Trophoblast cell (in vitro differentiated cells and primary cell): ENCODE data around the gene SDHA.
"Not testable (repeated sequence)": the region's sequence is repeated elsewhere in the genome, so short reads cannot be mapped to it uniquely, and the experiment has no call there.

Experiments
- DNase-seq, 2 donors: peaks; one replicate each; pipeline ENCODE4 v3.0.0-alpha.2; 2016
- H2AFZ ChIP-seq: 2 replicates; pipeline ENCODE4 v1.6.1; 2013; ENCODE audit warnings: low read length, moderate library complexity, mild to moderate bottlenecking; ENCODE audit not compliant: insufficient read depth, poor library complexity
- H2AK5ac ChIP-seq: 2 replicates; pipeline ENCODE4 v1.6.1; 2013; ENCODE audit warnings: mild to moderate bottlenecking, low read length
- H2BK120ac ChIP-seq: 2 replicates; pipeline ENCODE4 v1.6.1; 2013; ENCODE audit warnings: low read length, mild to moderate bottlenecking, moderate library complexity; ENCODE audit not compliant: insufficient read depth, poor library complexity
- H2BK12ac ChIP-seq: 2 replicates; pipeline ENCODE4 v1.6.1; 2013; ENCODE audit warnings: mild to moderate bottlenecking, low read length, moderate library complexity
- H2BK5ac ChIP-seq: 2 replicates; pipeline ENCODE4 v1.6.1; 2013; ENCODE audit warnings: low read length, low read depth, moderate library complexity, mild to moderate bottlenecking; ENCODE audit not compliant: poor library complexity
- H3K14ac ChIP-seq: 2 replicates; pipeline ENCODE4 v1.6.1; 2013; ENCODE audit warnings: mild to moderate bottlenecking, low read length
- H3K18ac ChIP-seq: 2 replicates; pipeline ENCODE4 v1.6.1; 2013; ENCODE audit warnings: mild to moderate bottlenecking, low read length
- H3K23ac ChIP-seq: 2 replicates; pipeline ENCODE4 v1.6.1; 2013; ENCODE audit warnings: low read length
- H3K27ac ChIP-seq: 2 replicates; pipeline ENCODE4 v1.5.1; 2013; ENCODE audit warnings: low read depth, mild to moderate bottlenecking, inconsistent platforms, low read length, moderate library complexity
- H3K27me3 ChIP-seq: 2 replicates; pipeline ENCODE4 v1.6.1; 2013; ENCODE audit warnings: inconsistent platforms, mild to moderate bottlenecking, low read length, moderate library complexity; ENCODE audit not compliant: insufficient read depth
- H3K36me3 ChIP-seq, 2 experiments: 1 replicate in 1 of 2; 2 replicates in 1 of 2; pipeline ENCODE4 v1.6.1; 2013; ENCODE audit warnings: low read length in 2 of 2, mild to moderate bottlenecking in 2 of 2, moderate library complexity in 1 of 2; ENCODE audit not compliant: insufficient read depth in 2 of 2, control insufficient read depth in 1 of 2
- H3K4ac ChIP-seq: 2 replicates; pipeline ENCODE4 v1.6.1; 2013; ENCODE audit warnings: low read depth, mild to moderate bottlenecking, low read length, moderate library complexity
- H3K4me1 ChIP-seq, 2 experiments: 1 replicate in 1 of 2; 2 replicates in 1 of 2; pipeline ENCODE4 v1.6.1; 2013; ENCODE audit warnings: low read length in 2 of 2, mild to moderate bottlenecking in 2 of 2, moderate library complexity in 1 of 2; ENCODE audit not compliant: insufficient read depth in 2 of 2, control insufficient read depth in 1 of 2
- H3K4me2 ChIP-seq: 2 replicates; pipeline ENCODE4 v1.6.1; 2013; ENCODE audit warnings: inconsistent platforms, mild to moderate bottlenecking, low read length, moderate library complexity
- H3K4me3 ChIP-seq: 2 replicates; pipeline ENCODE4 v1.5.1; 2013; ENCODE audit warnings: mild to moderate bottlenecking, low read depth, low read length, inconsistent platforms
- H3K79me1 ChIP-seq: one replicate; pipeline ENCODE4 v1.6.1; 2013; ENCODE audit warnings: low read length
- H3K79me2 ChIP-seq: 2 replicates; pipeline ENCODE4 v1.6.1; 2013; ENCODE audit warnings: low read length, mild to moderate bottlenecking; ENCODE audit not compliant: control insufficient read depth, insufficient read depth, poor library complexity
- H3K9ac ChIP-seq: 2 replicates; pipeline ENCODE4 v1.6.1; 2013; ENCODE audit warnings: mild to moderate bottlenecking, low read length
- H3K9me3 ChIP-seq: 2 replicates; pipeline ENCODE4 v1.6.1; 2013; ENCODE audit warnings: low read depth, mild to moderate bottlenecking, control low read depth, inconsistent platforms, low read length; ENCODE audit not compliant: insufficient read depth
- H4K12ac ChIP-seq: 2 replicates; pipeline ENCODE4 v1.6.1; 2013; ENCODE audit warnings: low read depth, mild to moderate bottlenecking, low read length, moderate library complexity
- H4K8ac ChIP-seq: 2 replicates; pipeline ENCODE4 v1.6.1; 2013; ENCODE audit warnings: low read depth, mild to moderate bottlenecking, low read length, moderate library complexity
- H4K91ac ChIP-seq: one replicate; pipeline ENCODE4 v1.6.1; 2013; ENCODE audit warnings: low read depth, mild to moderate bottlenecking, low read length, moderate library complexity
- WGBS: extraction: QIAGEN DNeasy Blood & Tissue Kit; methylation state at CpG from one replicate; pipeline ENCODE4 v1.1.7; 2013; ENCODE audit warnings: missing lambda C conversion rate; ENCODE audit not compliant: insufficient read length, insufficient coverage; ENCODE audit errors: extremely low coverage; 5-methylcytosine and 5-hydroxymethylcytosine counted together

SDHA gene

DNA sequence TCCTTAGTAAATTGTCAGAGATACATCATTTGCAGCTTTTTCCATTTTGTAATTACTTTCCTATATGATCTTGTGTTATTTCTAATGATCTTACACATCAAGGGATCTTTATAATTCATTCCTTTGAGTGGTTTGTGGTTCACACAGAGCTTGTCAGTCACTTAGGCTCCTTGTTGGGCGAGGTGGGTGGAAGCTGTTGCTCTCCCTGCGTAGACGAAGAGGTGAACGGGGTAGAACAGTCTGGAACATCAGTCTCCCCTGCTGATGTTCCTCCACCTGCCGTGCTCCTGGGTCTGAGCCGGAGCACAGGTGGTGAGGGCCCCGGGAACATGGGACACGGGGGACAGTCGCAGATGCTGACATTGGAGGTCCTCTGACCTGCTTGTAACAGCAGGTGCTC, 17.4 kb downstream of the SDHA start:
- WGBS: no CpG with 5 or more reads among the region's 9 CpGs
- not testable (repeated sequence) for H3K79me1 ChIP-seq, H3K4me3 ChIP-seq, H3K9me3 ChIP-seq, H3K4me2 ChIP-seq, H2BK120ac ChIP-seq, H4K12ac ChIP-seq, H3K18ac ChIP-seq, H3K9ac ChIP-seq, H3K27ac ChIP-seq, H2BK12ac ChIP-seq, H4K91ac ChIP-seq, H2BK5ac ChIP-seq, H3K23ac ChIP-seq, H3K4me1 ChIP-seq, H2AFZ ChIP-seq, DNase-seq, H3K27me3 ChIP-seq, H4K8ac ChIP-seq, H3K14ac ChIP-seq, H3K79me2 ChIP-seq, H2AK5ac ChIP-seq, H3K4ac ChIP-seq
- H3K36me3 ChIP-seq: peaks cover 53 to 57% of the 10 kb centered on the region in 2 experiments

DNA sequence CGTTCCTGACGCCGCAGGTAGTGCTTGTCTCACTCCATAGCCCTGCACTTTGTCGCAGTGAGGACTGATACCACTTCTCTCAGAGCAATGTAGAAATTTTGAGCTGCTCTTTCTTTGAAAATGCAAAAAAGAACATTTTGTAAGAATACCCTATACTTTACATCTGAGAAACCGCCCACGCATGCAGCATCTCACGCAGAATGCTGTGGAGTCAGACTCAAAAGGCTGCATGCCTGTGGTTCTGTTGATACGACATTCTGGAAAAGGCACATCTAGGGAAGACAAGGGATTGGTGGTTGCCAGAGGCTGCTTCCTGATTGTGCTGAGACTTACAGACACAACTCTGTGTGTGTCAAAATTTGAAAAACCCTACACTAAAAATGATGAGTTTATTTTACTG, 19.8 kb downstream of the SDHA start:
- not testable (repeated sequence) for H4K12ac ChIP-seq, H4K91ac ChIP-seq, H3K79me1 ChIP-seq, DNase-seq, H3K14ac ChIP-seq, H2AK5ac ChIP-seq, H3K18ac ChIP-seq, H3K23ac ChIP-seq, H3K4me3 ChIP-seq, H4K8ac ChIP-seq, H3K4me1 ChIP-seq, H2BK120ac ChIP-seq, H3K9ac ChIP-seq, H2BK12ac ChIP-seq, H3K4ac ChIP-seq, H3K27me3 ChIP-seq, H2BK5ac ChIP-seq, H2AFZ ChIP-seq, H3K79me2 ChIP-seq, H3K27ac ChIP-seq, H3K4me2 ChIP-seq
- WGBS: no CpG with 5 or more reads among the region's 8 CpGs
- Histone ChIP-seq H3K9me3 (peaks cover 12% of the 10 kb centered on the region), H3K36me3 (peaks cover 57 to 65% of the 10 kb centered on the region in 2 experiments)

GRCh38 chr5:240550-240949, 22.4 kb downstream of the SDHA start:
- H3K27ac ChIP-seq, H4K91ac ChIP-seq, H3K27me3 ChIP-seq, H2AFZ ChIP-seq, H4K12ac ChIP-seq, H3K4me2 ChIP-seq, H4K8ac ChIP-seq, H3K79me1 ChIP-seq, H2BK120ac ChIP-seq, DNase-seq, H2BK5ac ChIP-seq, H3K14ac ChIP-seq, H3K23ac ChIP-seq, H3K18ac ChIP-seq, H2BK12ac ChIP-seq, H3K9ac ChIP-seq, H2AK5ac ChIP-seq, H3K79me2 ChIP-seq, H3K4me1 ChIP-seq, H3K4me3 ChIP-seq, H3K4ac ChIP-seq: not testable (repeated sequence)
- whole genome bisulfite sequencing: no CpG with 5 or more reads among the region's 7 CpGs
- H3K9me3 ChIP-seq: peaks cover 12% of the 10 kb centered on the region
- H3K36me3 ChIP-seq: peaks cover 49 to 55% of the 10 kb centered on the region in 2 experiments

DNA sequence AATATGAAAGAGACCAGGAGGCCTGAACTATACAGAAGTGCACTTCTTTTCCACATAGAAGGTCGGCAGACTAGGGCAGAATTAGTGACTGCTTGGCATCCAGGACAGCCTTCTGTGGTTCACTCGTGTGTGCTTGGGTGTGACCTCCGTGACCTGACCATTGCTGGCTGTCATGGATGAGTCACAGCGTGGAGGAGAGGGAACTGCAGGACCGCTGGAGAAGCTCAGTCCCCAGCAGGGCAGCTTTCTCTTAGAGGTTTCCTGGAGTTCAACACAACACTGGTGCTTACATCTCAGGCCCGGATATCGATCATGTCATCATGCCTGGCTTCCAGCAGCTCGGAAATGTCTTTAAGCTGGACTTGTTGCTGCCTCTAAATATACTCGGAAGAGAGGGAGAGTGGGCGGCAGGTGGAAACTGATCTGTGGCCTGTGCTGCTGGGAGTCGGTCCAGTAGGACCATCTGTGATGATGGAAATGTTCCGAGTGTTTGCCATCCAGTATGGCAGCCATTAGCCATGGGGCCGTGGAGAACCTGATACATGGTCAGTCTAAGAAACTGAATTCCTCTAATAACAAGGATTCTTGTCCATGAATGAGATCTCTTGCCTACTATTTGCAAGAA, 23.0 kb downstream of the SDHA start:
- WGBS: no CpG with 5 or more reads among the region's 13 CpGs
- not testable (repeated sequence) for H2BK120ac ChIP-seq, H4K91ac ChIP-seq, H4K12ac ChIP-seq, H3K14ac ChIP-seq, H3K4me3 ChIP-seq, H4K8ac ChIP-seq, H3K4me2 ChIP-seq, H3K4ac ChIP-seq, H3K27me3 ChIP-seq, H2BK12ac ChIP-seq, H2AFZ ChIP-seq, H2BK5ac ChIP-seq, H3K79me1 ChIP-seq, H3K4me1 ChIP-seq, H3K23ac ChIP-seq, DNase-seq, H3K18ac ChIP-seq, H3K9ac ChIP-seq, H2AK5ac ChIP-seq, H3K27ac ChIP-seq, H3K79me2 ChIP-seq
- Histone ChIP-seq H3K36me3 (peaks cover 44 to 55% of the 10 kb centered on the region in 2 experiments), H3K9me3 (peaks cover 12% of the 10 kb centered on the region)
